ENCODE measurements around the gene RIPK3. TPM values are rescaled to one million over a fixed set of nuclear protein-coding genes. Genes with fewer than 3 reads are reported as not detected.

The RIPK3 gene
- total and polyA plus RNA-seq, 2 experiments from 2014 or later, result 0.32 to 1.5 TPM

GRCh38 chr14:24370748-24371147, 31.0 kb upstream of the RIPK3 start (continued):
- TF ChIP-seq, protein P1, sequence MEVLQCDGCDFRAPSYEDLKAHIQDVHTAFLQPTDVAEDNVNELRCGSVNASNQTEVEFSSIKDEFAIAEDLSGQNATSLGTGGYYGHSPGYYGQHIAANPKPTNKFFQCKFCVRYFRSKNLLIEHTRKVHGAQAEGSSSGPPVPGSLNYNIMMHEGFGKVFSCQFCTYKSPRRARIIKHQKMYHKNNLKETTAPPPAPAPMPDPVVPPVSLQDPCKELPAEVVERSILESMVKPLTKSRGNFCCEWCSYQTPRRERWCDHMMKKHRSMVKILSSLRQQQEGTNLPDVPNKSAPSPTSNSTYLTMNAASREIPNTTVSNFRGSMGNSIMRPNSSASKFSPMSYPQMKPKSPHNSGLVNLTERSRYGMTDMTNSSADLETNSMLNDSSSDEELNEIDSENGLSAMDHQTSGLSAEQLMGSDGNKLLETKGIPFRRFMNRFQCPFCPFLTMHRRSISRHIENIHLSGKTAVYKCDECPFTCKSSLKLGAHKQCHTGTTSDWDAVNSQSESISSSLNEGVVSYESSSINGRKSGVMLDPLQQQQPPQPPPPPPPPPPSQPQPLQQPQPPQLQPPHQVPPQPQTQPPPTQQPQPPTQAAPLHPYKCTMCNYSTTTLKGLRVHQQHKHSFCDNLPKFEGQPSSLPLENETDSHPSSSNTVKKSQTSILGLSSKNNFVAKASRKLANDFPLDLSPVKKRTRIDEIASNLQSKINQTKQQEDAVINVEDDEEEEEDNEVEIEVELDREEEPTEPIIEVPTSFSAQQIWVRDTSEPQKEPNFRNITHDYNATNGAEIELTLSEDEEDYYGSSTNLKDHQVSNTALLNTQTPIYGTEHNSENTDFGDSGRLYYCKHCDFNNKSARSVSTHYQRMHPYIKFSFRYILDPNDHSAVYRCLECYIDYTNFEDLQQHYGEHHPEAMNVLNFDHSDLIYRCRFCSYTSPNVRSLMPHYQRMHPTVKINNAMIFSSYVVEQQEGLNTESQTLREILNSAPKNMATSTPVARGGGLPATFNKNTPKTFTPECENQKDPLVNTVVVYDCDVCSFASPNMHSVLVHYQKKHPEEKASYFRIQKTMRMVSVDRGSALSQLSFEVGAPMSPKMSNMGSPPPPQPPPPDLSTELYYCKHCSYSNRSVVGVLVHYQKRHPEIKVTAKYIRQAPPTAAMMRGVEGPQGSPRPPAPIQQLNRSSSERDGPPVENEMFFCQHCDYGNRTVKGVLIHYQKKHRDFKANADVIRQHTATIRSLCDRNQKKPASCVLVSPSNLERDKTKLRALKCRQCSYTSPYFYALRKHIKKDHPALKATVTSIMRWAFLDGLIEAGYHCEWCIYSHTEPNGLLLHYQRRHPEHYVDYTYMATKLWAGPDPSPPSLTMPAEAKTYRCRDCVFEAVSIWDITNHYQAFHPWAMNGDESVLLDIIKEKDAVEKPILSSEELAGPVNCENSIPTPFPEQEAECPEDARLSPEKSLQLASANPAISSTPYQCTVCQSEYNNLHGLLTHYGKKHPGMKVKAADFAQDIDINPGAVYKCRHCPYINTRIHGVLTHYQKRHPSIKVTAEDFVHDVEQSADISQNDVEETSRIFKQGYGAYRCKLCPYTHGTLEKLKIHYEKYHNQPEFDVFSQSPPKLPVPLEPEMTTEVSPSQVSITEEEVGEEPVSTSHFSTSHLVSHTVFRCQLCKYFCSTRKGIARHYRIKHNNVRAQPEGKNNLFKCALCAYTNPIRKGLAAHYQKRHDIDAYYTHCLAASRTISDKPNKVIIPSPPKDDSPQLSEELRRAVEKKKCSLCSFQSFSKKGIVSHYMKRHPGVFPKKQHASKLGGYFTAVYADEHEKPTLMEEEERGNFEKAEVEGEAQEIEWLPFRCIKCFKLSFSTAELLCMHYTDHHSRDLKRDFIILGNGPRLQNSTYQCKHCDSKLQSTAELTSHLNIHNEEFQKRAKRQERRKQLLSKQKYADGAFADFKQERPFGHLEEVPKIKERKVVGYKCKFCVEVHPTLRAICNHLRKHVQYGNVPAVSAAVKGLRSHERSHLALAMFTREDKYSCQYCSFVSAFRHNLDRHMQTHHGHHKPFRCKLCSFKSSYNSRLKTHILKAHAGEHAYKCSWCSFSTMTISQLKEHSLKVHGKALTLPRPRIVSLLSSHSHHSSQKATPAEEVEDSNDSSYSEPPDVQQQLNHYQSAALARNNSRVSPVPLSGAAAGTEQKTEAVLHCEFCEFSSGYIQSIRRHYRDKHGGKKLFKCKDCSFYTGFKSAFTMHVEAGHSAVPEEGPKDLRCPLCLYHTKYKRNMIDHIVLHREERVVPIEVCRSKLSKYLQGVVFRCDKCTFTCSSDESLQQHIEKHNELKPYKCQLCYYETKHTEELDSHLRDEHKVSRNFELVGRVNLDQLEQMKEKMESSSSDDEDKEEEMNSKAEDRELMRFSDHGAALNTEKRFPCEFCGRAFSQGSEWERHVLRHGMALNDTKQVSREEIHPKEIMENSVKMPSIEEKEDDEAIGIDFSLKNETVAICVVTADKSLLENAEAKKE (CRISPR knock-in tag; IDR thresholded peaks at IDR 0.05), result no peak
- TF ChIP-seq ZNF331 (CRISPR knock-in tag; IDR thresholded peaks at IDR 0.05; ENCODE audit: low read depth), result no peak

GRCh38 chr14:24369907-24370687, 30.3 kb upstream of the RIPK3 start:
- H3K4me3 Mint-ChIP-seq, result no peak overlapping the region
- H3K36me3 ChIP-seq (ENCODE audit: insufficient read depth), result no peaks in the 10 kb centered on the region
- no peak overlapping the region for H3K27ac ChIP-seq (ENCODE audit: low read depth)
- TF ChIP-seq ZNF114 (CRISPR knock-in tag; IDR thresholded peaks at IDR 0.05), result no peak
- no peak for TF ChIP-seq CREB1 (CRISPR knock-in tag; IDR thresholded peaks at IDR 0.05; ENCODE audit: low read depth)
- no peak for TF ChIP-seq STAT1 (IDR thresholded peaks at IDR 0.05; ENCODE audit: unreplicated experiment)
- TF ChIP-seq, protein P1 (CRISPR knock-in tag; IDR thresholded peaks at IDR 0.05), result no peak
- no peak for TF ChIP-seq EZH2phosphoT487 (IDR thresholded peaks at IDR 0.05; ENCODE audit: unreplicated experiment)
- TF ChIP-seq EZH2 (IDR thresholded peaks at IDR 0.05; ENCODE audit: low read depth, unreplicated experiment), result no peak

More at GRCh38 chr14:24369907-24370687, 30.3 kb upstream of the RIPK3 start:
- no peak overlapping the region for H3K4me3 ChIP-seq
- H3F3A ChIP-seq (replicated peaks; ENCODE audit: low read depth), result 0 out of 2 replicates have a peak, but pooled peaks cover 4% of the 10 kb centered on the region
- H3K9me2 ChIP-seq (ENCODE audit: insufficient read depth), result peaks cover 4% of the 10 kb centered on the region; the same call in 1 of the 2 replicates
- Mint-ChIP-seq H3K27ac (no peak overlapping the region), H3K4me1 (peaks cover 21% of the 10 kb centered on the region), H3K36me3 (ENCODE audit: low read depth) (peaks cover 14% of the 10 kb centered on the region), H3K27me3 (ENCODE audit: insufficient read depth, low read depth, poor library complexity) (peaks cover 20% of the 10 kb centered on the region), H3K9me3 (no peaks in the 10 kb centered on the region; the same call in 2 of the 3 replicates)
- H4K20me1 ChIP-seq (replicated peaks; ENCODE audit: insufficient read depth), result no peaks in the 10 kb centered on the region
- no peak overlapping the region for H2AFZ ChIP-seq
- H3K4me1 ChIP-seq (ENCODE audit: insufficient read depth), result peaks cover 13% of the 10 kb centered on the region; the same call in 1 of the 2 replicates
- DNase-seq (ENCODE audit: low spot score) (no peak), ATAC-seq (no peak)
- H3K79me2 ChIP-seq (replicated peaks; ENCODE audit: insufficient read depth), result no peaks in the 10 kb centered on the region
- peak overlapping the region; percentile 99; the same call in 1 of the 2 replicates for H3K4me2 ChIP-seq
- peaks cover 9% of the 10 kb centered on the region; the same call in 1 of the 2 replicates for H3K27me3 ChIP-seq (ENCODE audit: insufficient read depth)
